NCI-H1694 (cell line): Measurements from ENCODE around the gene TACR2.

Source experiments
- DNase-seq: peaks from one replicate; lab custom pipeline; 2025; lab: John Stamatoyannopoulos, UW

Gene TACR2

GRCh38 chr10:69419096-69419743, 2.5 kb upstream of the TACR2 start:
- no peak for DNase-seq

GRCh38 chr10:69418052-69418752, 1.5 kb upstream of the TACR2 start:
- no peak for DNase-seq

- no peak for DNase-seq
Measured at GRCh38 chr10:69417542-69417941, 824 bp upstream of the TACR2 start.

- DNase-seq: no peak
Measured at GRCh38 chr10:69415951-69416350, 767 bp downstream of the TACR2 start.

- DNase-seq: peak; percentile 23
Measured at GRCh38 chr10:69415049-69415448, 1.7 kb downstream of the TACR2 start.

- DNase-seq: no peak
Measured at GRCh38 chr10:69414036-69415018, 2.4 kb downstream of the TACR2 start.

- peak; percentile 78 for DNase-seq
Measured at GRCh38 chr10:69413221-69413865, 3.4 kb downstream of the TACR2 start.

GRCh38 chr10:69412232-69412790, 4.4 kb downstream of the TACR2 start:
- DNase-seq: no peak

GRCh38 chr10:69411476-69411875, 5.2 kb downstream of the TACR2 start:
- DNase-seq: no peak

GRCh38 chr10:69410487-69410886, 6.2 kb downstream of the TACR2 start:
- DNase-seq: no peak

- DNase-seq: no peak
Measured at GRCh38 chr10:69409968-69410367, 6.8 kb downstream of the TACR2 start.

- DNase-seq: no peak
Measured at GRCh38 chr10:69409176-69409495, 7.6 kb downstream of the TACR2 start.

- peak; percentile 69 for DNase-seq
Measured at GRCh38 chr10:69408318-69409175, 8.2 kb downstream of the TACR2 start.

- peak; percentile 68 for DNase-seq
Measured at GRCh38 chr10:69407621-69408301, 9.0 kb downstream of the TACR2 start.

GRCh38 chr10:69406816-69407580, 9.7 kb downstream of the TACR2 start:
- no peak for DNase-seq

GRCh38 chr10:69406302-69406811, 10.4 kb downstream of the TACR2 start:
- DNase-seq: no peak

- DNase-seq: no peak
Measured at GRCh38 chr10:69405221-69405620, 11.5 kb downstream of the TACR2 start.

GRCh38 chr10:69404786-69405185, 11.9 kb downstream of the TACR2 start:
- DNase-seq: no peak

- DNase-seq: no peak
Measured at GRCh38 chr10:69403519-69403918, 13.2 kb downstream of the TACR2 start.
